Measurements from ENCODE around the gene FOXJ3.

Gene FOXJ3

DNA sequence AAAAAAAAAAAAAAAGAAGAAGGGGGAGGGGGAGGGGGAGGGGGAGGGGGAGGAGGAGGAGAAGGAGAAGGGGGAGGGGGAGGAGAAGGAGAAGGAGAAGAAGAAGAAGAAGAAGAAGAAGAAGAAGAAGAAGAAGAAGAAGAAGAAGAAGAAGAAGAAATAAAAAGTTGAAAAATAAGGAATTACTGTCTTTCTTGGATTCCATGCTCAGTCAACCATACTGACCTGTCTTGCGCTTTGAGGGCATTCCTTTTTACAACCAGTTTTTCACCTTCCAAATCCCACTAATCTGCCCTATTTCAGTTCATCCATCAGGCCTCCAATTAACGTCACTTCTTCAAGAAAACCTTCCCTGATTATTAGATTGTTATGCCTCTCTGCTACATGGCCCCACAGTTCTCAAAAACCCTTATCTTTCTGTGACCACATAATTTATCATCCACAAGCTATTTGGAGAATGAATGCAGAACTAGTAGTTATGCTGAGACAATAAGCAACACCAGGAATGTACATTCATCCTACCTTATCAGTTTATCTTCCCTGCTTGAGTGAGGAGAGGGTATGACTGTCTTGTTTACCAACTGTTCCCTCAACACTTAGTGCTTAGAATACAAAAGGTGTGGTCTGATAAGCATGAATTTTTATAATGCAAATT is 113.0 kb downstream of the FOXJ3 start:
- no peak for DNase-seq (ENCODE audit: low read depth)
- TF ChIP-seq, protein P1, sequence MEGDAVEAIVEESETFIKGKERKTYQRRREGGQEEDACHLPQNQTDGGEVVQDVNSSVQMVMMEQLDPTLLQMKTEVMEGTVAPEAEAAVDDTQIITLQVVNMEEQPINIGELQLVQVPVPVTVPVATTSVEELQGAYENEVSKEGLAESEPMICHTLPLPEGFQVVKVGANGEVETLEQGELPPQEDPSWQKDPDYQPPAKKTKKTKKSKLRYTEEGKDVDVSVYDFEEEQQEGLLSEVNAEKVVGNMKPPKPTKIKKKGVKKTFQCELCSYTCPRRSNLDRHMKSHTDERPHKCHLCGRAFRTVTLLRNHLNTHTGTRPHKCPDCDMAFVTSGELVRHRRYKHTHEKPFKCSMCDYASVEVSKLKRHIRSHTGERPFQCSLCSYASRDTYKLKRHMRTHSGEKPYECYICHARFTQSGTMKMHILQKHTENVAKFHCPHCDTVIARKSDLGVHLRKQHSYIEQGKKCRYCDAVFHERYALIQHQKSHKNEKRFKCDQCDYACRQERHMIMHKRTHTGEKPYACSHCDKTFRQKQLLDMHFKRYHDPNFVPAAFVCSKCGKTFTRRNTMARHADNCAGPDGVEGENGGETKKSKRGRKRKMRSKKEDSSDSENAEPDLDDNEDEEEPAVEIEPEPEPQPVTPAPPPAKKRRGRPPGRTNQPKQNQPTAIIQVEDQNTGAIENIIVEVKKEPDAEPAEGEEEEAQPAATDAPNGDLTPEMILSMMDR (IDR thresholded peaks at IDR 0.05; ENCODE audit: control insufficient read depth, extremely low read depth, insufficient read depth), result no peak
- H3K4me3 ChIP-seq (ENCODE audit: low read depth, low read length), result no peak overlapping the region

DNA sequence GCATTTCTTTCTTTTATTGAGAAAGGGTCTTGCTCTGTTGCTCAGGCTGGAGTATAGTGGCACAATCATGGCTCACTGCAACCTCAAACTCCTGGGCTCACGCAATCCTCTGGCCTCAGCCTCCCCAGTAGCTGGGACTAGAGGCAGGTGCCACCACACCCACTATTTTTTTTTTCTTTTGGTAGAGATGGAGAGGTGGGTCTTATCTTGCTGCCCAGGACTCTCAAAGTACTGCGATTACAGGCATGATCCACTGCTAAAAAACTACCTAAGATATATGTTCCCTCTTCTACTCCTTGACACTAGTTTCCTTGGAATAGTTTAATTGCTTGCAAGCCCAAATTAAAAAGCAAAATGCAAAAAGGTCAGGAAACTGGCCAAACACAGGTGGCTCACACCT is 113.6 kb downstream of the FOXJ3 start:
- TF ChIP-seq, protein P1 (IDR thresholded peaks at IDR 0.05; ENCODE audit: control insufficient read depth, extremely low read depth, insufficient read depth), result no peak
- no peak for DNase-seq (ENCODE audit: low read depth)
- H3K4me3 ChIP-seq (ENCODE audit: low read depth, low read length), result no peak overlapping the region

DNA sequence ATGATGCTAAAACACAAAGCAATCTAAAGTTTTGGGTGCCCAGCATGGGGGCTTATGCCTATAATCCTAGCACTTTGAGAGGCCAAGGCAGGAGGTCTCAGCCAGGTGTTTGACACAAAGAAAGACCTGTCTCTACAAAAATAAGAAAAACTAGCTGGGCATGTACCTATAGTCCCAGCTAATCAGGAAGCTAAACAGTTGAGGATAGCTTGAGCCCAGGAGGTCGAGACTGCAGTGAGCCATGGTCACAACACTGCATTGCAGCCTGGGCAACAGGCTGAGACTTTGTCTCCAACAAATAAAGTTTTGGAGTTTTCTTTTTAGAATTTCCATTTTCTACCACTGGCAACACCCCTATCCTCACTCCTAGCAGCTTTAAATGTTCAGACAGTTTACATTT is 115.4 kb downstream of the FOXJ3 start:
- TF ChIP-seq, protein P1 (IDR thresholded peaks at IDR 0.05; ENCODE audit: control insufficient read depth, extremely low read depth, insufficient read depth), result no peak
- H3K4me3 ChIP-seq (ENCODE audit: low read depth, low read length), result no peak overlapping the region
- DNase-seq (ENCODE audit: low read depth), result no peak

DNA sequence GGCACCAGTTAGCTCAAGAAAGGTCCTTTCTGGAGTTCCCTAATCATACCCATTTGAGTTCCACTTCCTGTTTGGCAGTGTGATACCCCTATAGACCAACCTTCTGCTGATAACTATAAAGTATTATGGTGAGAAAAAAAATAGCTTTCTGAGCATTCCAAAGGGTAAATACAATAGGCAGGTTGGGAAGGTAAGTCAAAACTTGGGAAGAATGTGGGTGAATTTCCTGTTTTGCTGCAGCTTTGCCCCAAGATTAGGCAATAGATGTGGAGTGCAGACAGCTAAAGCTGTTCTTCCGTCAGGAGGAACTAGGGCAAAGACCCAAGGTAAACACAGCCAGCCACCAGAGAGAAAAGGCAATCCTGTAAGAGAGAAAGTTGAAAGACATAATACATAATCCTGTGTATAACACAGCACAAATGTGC is 120.6 kb downstream of the FOXJ3 start:
- TF ChIP-seq, protein P1 (IDR thresholded peaks at IDR 0.05; ENCODE audit: control insufficient read depth, extremely low read depth, insufficient read depth), result no peak
- peak overlapping the region; percentile 5; the same call in 1 of the 2 replicates for H3K4me3 ChIP-seq (ENCODE audit: low read depth, low read length)
- peak; percentile 64 for DNase-seq (ENCODE audit: low read depth)

DNA sequence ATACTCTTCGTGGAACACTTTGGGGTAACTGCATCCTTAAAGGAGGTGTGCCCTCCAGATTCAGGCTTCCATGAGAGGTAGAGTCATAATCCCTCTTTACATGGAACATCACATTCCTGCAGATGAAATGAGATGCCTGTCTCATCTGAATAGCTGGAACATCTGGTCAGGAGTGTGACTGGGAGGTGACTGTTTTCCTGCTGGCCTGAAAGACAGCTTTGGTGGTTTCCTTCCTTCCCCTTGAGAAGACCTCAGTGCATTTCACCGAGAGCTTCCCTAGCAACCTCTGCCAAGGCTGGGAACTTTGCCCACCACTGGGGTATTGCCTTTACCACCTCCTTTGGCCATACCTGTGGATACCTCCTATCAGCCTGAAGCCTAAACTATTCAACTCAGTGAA is 123.8 kb downstream of the FOXJ3 start:
- no peak overlapping the region for H3K4me3 ChIP-seq (ENCODE audit: low read depth, low read length)
- TF ChIP-seq, protein P1 (IDR thresholded peaks at IDR 0.05; ENCODE audit: control insufficient read depth, extremely low read depth, insufficient read depth), result no peak
- DNase-seq (ENCODE audit: low read depth), result no peak

DNA sequence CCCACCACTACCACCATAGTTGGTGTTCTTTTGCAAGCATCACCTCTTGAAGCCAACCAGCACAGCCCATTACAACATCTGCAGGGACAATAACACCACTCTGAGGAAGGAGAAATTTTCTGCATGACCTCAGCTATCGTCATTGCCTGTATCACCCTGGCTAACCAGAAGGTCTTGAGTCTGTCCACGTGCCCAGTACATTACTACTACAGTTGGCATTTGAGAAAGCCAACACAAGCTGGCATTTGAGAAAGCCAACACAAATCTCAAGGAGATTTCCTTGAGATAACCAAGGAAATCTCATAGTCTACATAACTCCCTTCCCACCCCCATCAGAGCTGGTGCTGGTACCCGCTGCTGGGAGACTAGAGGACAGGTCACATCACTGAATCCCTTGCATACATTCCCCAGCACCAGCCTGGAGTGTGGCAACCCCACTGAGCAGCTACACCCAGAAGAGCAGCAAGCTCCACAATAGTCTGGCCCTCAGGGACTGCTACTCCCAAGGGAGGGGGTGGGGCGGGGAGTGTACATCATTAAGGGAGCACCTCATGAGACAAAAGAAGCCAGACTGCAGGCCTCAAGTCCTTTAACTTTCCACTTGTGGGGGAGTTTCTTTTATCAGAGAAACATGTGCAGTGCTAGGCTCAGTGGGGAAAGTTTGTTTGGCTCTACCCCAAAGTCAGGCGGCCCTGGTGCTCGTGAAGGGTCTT is 124.5 kb downstream of the FOXJ3 start:
- TF ChIP-seq, protein P1 (IDR thresholded peaks at IDR 0.05; ENCODE audit: control insufficient read depth, extremely low read depth, insufficient read depth), result no peak
- no peak overlapping the region for H3K4me3 ChIP-seq (ENCODE audit: low read depth, low read length)
- no peak for DNase-seq (ENCODE audit: low read depth)
